ENCODE results near the gene SOX5.
"Not testable (repeated sequence)": the region's sequence is repeated elsewhere in the genome, so short reads cannot be mapped to it uniquely, and the experiment has no call there.

Gene SOX5

GRCh38 chr12:23751641-23752040 lies 197.8 kb downstream of the SOX5 start:
- no peak for DNase-seq

- no peak for DNase-seq
Observed at GRCh38 chr12:23750923-23751322, 198.5 kb downstream of the SOX5 start.

GRCh38 chr12:23744696-23745095 lies 204.8 kb downstream of the SOX5 start:
- DNase-seq = no peak

- DNase-seq = no peak
Observed at GRCh38 chr12:23742574-23742973, 206.9 kb downstream of the SOX5 start.

GRCh38 chr12:23731493-23731892 lies 218.0 kb downstream of the SOX5 start:
- DNase-seq = no peak

- no peak for DNase-seq
Observed at GRCh38 chr12:23731035-23731434, 218.4 kb downstream of the SOX5 start.

- DNase-seq = no peak
Observed at GRCh38 chr12:23729359-23729758, 220.1 kb downstream of the SOX5 start.

GRCh38 chr12:23726646-23727045 lies 222.8 kb downstream of the SOX5 start:
- DNase-seq = no peak

GRCh38 chr12:23722655-23723054 lies 226.8 kb downstream of the SOX5 start:
- no peak for DNase-seq

- no peak for DNase-seq
Observed at GRCh38 chr12:23721268-23721667, 228.2 kb downstream of the SOX5 start.

GRCh38 chr12:23719493-23719892 lies 230.0 kb downstream of the SOX5 start:
- DNase-seq = no peak

GRCh38 chr12:23710361-23710760 lies 239.1 kb downstream of the SOX5 start:
- DNase-seq = not testable (repeated sequence)

GRCh38 chr12:23708185-23708837 lies 241.2 kb downstream of the SOX5 start:
- DNase-seq = no peak

GRCh38 chr12:23707270-23707669 lies 242.2 kb downstream of the SOX5 start:
- no peak for DNase-seq

GRCh38 chr12:23704992-23705943 lies 244.2 kb downstream of the SOX5 start:
- no peak for DNase-seq

- DNase-seq = no peak
Observed at GRCh38 chr12:23703051-23703450, 246.4 kb downstream of the SOX5 start.

GRCh38 chr12:23699031-23699430 lies 250.4 kb downstream of the SOX5 start:
- no peak for DNase-seq

- no peak for DNase-seq
Observed at GRCh38 chr12:23694920-23695319, 254.6 kb downstream of the SOX5 start.

GRCh38 chr12:23694307-23694706 lies 255.2 kb downstream of the SOX5 start:
- DNase-seq = no peak

GRCh38 chr12:23687947-23688346 lies 261.5 kb downstream of the SOX5 start:
- DNase-seq = no peak

- no peak for DNase-seq
Observed at GRCh38 chr12:23686095-23686494, 263.4 kb downstream of the SOX5 start.

- no peak for DNase-seq
Observed at GRCh38 chr12:23684121-23684520, 265.3 kb downstream of the SOX5 start.

GRCh38 chr12:23681237-23681636 lies 268.2 kb downstream of the SOX5 start:
- DNase-seq = no peak

GRCh38 chr12:23674064-23674463 lies 275.4 kb downstream of the SOX5 start:
- DNase-seq = no peak

Data from CD4-positive, alpha-beta T cell treated with Interleukin-12 subunit alpha and Interleukin-12 subunit beta, for 1 hour (primary cell).